ENCODE data around the gene CD40. TPM values are rescaled to one million over a fixed set of nuclear protein-coding genes. Genes with fewer than 3 reads are reported as not detected.
"Not testable (repeated sequence)": the region's sequence is repeated elsewhere in the genome, so short reads cannot be mapped to it uniquely, and the experiment has no call there.

CD40 gene
- total and polyA plus RNA-seq, 2 experiments from 2014 or later, result 2.5 to 2.8 TPM

- Histone ChIP-seq H3K9ac (peak within 1 kb of the TSS; percentile 86), H2AFZ (peak within 1 kb of the TSS; percentile 92), H3K4me2 (ENCODE audit: unreplicated experiment) (peak within 1 kb of the TSS; percentile 97), H3K4me1 (ENCODE audit: insufficient read depth) (peaks cover 20% of the 10 kb centered on the region), H4K20me1 (ENCODE audit: insufficient read depth) (peaks cover 19% of the 10 kb centered on the region; the same call in 1 of the 2 replicates), H3K9me2 (ENCODE audit: insufficient read depth) (no peaks in the 10 kb centered on the region), H3K27ac (peak within 1 kb of the TSS; percentile 85), H3K27me3 (replicated peaks; ENCODE audit: insufficient read depth) (no peaks in the 10 kb centered on the region), H3K4me3 (peak within 1 kb of the TSS; percentile 79), H3K79me2 (ENCODE audit: insufficient read depth) (peaks cover 46% of the 10 kb centered on the region), H3K36me3 (ENCODE audit: low read depth) (no peaks in the 10 kb centered on the region), H3K9me3 (ENCODE audit: low read depth) (no peaks in the 10 kb centered on the region), H3F3A (ENCODE audit: insufficient read depth) (peaks cover 11% of the 10 kb centered on the region; the same call in 1 of the 2 replicates)
- WGBS, 2 experiments (ENCODE audit: low coverage in 1 of 2, low lambda C conversion rate in 2 of 2, missing lambda C conversion rate in 2 of 2), result 0 to 1% methylated on average over 89 to 90 of the region's 100 CpGs
- no peak for TF ChIP-seq EZH2phosphoT487 (IDR thresholded peaks at IDR 0.05; ENCODE audit: insufficient read depth, low read depth)
- peak; percentile 98 for DNase-seq
- in situ Hi-C loops (cut with MboI), result no loop called here
Observed at GRCh38 chr20:46089417-46090388, 28.4 kb upstream of the CD40 start, which contains the start of gene NCOA5. Gene NCOA5, minus strand, starts transcription at chr20:46089962. Its CDS starts 10,538 bp downstream, at chr20:46079424.

DNA sequence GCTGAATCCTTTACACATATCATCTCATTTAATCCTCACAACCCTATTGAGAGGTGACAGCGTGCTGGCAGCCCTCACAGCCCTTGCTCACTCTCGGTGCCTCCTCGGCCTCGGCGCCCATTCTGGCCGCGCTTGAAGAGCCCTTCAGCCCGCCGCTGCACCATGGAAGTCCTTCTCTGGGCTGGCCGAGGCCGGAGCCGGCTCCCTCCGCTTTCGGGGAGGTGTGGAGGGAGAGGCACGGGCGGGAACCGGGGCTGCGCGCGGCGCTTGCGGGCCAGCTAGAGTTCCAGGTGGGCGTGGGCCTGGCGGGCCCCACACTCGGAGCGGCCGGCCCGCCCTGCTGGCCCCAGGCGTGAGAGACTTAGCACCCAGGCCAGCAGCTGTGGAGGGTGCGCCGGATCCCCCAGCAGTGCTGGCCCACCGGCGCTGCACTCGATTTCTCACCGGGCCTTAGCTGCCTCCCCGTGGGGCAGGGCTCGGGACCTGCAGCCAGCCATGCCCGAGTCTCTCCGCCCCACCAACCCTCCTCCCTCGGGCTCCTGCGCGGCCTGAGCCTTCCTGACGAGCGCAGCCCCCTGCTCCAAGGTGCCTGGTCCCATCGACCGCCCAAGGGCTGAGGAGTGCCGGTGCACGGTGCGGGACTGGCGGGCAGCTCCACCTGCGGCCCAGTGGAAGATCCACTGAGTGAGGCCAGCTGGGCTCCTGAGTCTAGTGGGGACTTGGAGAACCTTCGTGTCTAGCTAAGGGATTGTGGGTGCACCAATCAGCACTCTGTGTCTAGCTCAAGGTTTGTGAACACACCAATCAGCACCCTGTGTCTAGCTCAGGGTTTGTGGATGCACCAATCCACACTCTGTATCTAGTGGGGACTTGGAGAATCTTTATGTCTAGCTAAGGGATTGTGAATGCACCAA lies 26.2 kb upstream of the CD40 start:
- H3K27me3 ChIP-seq (replicated peaks; ENCODE audit: insufficient read depth); H3K4me3 ChIP-seq; H3K9me3 ChIP-seq (ENCODE audit: low read depth); H3K36me3 ChIP-seq (ENCODE audit: low read depth); H4K20me1 ChIP-seq (ENCODE audit: insufficient read depth); H3K4me2 ChIP-seq (ENCODE audit: unreplicated experiment); in situ Hi-C loops (cut with MboI); H3K27ac ChIP-seq; DNase-seq; H2AFZ ChIP-seq; H3K9ac ChIP-seq; H3K9me2 ChIP-seq (ENCODE audit: insufficient read depth): not testable (repeated sequence)
- Histone ChIP-seq H3K4me1 (ENCODE audit: insufficient read depth) (peaks cover 10% of the 10 kb centered on the region), H3F3A (ENCODE audit: insufficient read depth) (peaks cover 11% of the 10 kb centered on the region; the same call in 1 of the 2 replicates), H3K79me2 (ENCODE audit: insufficient read depth) (peaks cover 24% of the 10 kb centered on the region)
- 73 to 80% methylated on average over 36 to 52 of the region's 52 CpGs for WGBS, 2 experiments (ENCODE audit: low coverage in 1 of 2, low lambda C conversion rate in 2 of 2, missing lambda C conversion rate in 2 of 2)

DNA sequence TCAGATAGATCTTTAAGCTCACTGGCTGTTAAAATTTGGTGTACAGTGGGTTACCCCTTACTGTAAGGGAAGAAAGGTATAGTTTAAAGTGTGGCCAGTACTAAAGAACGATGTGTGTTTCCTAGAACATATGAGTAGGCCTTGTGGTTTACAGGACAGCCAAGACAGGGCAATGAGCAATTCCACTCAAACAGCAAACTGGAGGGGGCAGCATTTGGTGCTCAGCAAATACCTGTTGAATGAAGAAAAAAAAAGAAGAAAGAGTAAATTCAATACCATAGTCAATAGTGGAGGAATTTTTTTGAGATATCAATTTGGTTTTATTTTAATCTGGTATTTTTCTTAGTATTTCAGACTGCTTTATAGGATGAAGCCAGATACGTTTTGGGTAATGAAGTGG lies 24.6 kb upstream of the CD40 start:
- Histone ChIP-seq H3K27ac (no peak overlapping the region), H3K9me3 (ENCODE audit: low read depth) (no peaks in the 10 kb centered on the region), H2AFZ (no peak overlapping the region), H3K9ac (no peak overlapping the region), H3K9me2 (ENCODE audit: insufficient read depth) (no peaks in the 10 kb centered on the region), H3K79me2 (ENCODE audit: insufficient read depth) (peaks cover 8% of the 10 kb centered on the region), H3K4me2 (ENCODE audit: unreplicated experiment) (no peak overlapping the region), H3K4me3 (no peak overlapping the region), H3K27me3 (replicated peaks; ENCODE audit: insufficient read depth) (peaks cover 25% of the 10 kb centered on the region), H3K36me3 (ENCODE audit: low read depth) (no peaks in the 10 kb centered on the region), H4K20me1 (ENCODE audit: insufficient read depth) (no peaks in the 10 kb centered on the region), H3F3A (ENCODE audit: insufficient read depth) (peaks cover 4% of the 10 kb centered on the region; the same call in 1 of the 2 replicates), H3K4me1 (ENCODE audit: insufficient read depth) (no peaks in the 10 kb centered on the region)
- peak; percentile 27 for DNase-seq
- TF ChIP-seq EZH2 (IDR thresholded peaks at IDR 0.05; ENCODE audit: insufficient read depth, poor library complexity, severe bottlenecking) (no peak), EZH2phosphoT487 (IDR thresholded peaks at IDR 0.05; ENCODE audit: insufficient read depth, low read depth) (no peak)
- 32 to 38% methylated on average over 2 of the region's 2 CpGs for WGBS, 2 experiments (ENCODE audit: low coverage in 1 of 2, low lambda C conversion rate in 2 of 2, missing lambda C conversion rate in 2 of 2)
- in situ Hi-C loops (cut with MboI), result no loop called here

Data from GM23248 (cell line).